ENCODE data around the gene IGFBP4.

IGFBP4 gene

DNA sequence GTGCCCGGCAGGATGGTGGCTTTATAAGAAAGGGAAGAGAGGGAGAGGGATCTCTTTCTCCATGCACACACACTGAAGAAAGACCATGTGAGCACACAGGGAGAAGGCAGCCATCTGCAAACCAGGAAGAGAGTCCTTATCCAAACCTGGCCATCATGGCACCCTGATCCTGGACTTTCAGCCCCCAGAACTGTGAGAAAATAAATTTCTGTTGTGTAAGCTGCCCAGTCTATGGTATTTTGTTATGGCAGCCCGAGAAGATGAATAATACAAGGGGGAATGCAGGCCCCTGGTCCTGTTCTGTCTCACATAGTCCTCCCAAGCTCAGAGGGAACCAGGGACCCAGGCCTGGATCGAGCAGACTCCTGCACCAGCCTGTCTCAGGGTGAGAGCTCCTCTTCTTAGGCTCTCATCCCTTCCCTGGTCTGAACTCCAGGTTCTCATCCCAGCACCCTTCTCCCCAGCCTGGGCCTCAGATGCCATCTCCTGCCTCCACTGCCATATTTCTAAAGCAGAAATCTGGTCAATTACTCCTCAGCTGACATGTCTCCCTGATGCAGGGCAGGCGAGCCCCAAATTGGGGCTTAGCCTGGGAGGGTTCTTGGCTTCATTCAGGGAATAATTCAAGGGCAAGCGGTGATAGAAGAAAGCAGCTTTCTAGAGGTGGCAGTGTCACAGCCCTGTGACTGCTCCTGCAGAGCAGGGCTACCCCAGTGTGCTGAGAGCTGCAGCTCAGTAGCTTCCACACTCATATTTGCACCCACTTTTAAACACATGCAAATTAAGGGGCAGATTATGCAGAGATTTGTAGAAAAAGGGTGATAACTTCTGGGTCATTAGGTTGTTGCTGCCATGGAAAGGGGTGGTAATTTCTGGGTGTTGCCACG lies 28.8 kb downstream of the IGFBP4 start:
- no peak for DNase-seq (ENCODE audit: low read depth in 2 of 2)

DNA sequence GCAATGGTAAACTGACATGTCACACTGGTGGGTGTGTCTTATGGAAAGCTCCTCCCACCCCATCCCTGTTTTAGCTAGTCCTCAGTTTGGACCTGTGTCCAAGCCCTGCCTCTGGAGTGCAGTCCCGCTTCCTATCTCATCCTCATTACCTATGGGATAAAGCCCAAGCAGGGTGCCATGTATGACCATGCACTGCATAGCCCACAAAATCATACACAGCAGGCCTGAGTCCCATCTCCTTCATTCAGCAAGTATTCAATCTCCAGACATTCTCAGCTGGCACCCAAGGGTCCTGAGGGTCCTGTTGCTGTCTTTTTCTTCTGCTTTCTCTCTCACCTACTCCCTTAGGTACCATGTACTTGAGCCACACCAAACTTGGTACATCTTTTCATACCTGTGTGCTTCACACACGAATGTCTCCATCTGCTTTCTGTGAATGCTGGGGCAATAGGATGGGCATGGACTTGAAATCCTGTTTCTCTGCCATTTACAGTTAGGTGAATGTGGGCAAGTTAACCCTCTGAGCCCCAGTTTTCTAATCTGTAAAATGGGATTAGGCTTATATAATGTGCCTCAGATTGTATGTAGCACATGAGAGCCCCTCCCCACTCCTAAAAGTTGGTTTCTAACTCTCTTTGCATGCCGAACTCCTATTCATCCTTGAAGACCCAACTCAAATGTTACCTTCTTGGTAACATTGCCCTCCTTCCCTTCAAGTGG lies 29.6 kb downstream of the IGFBP4 start:
- DNase-seq (ENCODE audit: low read depth in 2 of 2) = no peak

DNA sequence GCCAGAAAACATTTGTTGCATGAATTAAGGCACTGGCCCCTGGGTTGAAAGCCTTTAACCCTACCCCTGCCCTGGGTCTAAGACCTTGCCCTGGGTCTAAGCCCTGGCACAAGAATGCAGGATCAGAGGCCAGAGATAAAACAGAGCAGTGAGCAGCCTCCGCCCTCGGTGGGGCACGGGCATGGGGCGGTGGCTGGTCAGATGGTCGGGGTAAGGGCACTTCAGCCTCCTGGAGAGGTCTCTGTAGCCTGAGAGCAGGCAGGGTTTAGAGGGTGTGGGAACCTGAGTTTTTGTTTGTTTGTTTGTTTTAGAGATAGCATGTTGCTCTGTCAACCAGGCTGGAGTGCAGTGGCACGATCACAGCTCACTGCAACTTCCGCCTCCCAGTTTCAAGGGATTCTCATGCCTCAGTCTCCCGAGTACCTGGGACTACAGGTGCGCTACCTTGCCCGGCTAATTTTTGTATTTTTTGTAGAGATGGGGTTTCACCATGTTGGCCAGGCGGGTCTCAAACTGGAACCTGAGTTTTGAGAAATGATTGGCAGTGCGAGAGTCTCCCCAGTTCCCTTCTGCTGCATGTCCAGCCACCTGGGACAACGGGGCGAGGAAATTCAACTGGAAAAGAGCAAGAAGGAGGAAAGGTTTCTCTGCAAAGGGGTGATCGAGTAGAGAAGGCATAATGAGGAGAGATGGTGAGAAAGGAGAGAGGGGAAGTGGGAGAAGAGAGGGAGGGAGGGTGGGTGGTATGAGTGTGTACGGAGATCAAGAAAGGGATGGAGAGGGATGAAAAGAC lies 30.5 kb downstream of the IGFBP4 start:
- DNase-seq (ENCODE audit: low read depth in 2 of 2) = no peak

GRCh38 chr17:40474419-40475002 lies 31.3 kb downstream of the IGFBP4 start:
- no peak for DNase-seq (ENCODE audit: low read depth in 2 of 2)

GRCh38 chr17:40475234-40475908 lies 32.1 kb downstream of the IGFBP4 start:
- no peak for DNase-seq (ENCODE audit: low read depth in 2 of 2)

GRCh38 chr17:40477796-40478195 lies 34.5 kb downstream of the IGFBP4 start:
- no peak for DNase-seq (ENCODE audit: low read depth in 2 of 2)

DNA sequence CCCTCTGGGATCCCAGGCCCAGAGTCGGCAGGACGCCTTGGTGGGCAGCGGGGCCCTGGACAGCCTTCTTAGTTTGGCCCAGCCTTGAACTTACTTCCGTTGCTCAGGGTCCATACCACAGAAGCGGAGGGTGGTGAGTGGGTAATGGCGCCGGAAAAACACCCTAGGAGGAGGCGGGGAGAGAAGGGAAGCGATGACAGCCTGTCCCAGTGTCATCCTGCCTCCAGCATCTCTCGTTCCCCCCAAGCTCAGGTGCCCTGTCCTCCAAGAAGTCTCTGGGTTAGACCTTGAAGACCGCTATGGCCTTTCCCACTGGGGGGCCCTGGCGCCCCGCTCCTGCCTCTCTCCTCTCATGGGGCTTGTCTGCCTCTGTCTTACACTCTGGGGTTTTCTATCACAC lies 35.2 kb downstream of the IGFBP4 start:
- DNase-seq (ENCODE audit: low read depth in 2 of 2) = no peak

DNA sequence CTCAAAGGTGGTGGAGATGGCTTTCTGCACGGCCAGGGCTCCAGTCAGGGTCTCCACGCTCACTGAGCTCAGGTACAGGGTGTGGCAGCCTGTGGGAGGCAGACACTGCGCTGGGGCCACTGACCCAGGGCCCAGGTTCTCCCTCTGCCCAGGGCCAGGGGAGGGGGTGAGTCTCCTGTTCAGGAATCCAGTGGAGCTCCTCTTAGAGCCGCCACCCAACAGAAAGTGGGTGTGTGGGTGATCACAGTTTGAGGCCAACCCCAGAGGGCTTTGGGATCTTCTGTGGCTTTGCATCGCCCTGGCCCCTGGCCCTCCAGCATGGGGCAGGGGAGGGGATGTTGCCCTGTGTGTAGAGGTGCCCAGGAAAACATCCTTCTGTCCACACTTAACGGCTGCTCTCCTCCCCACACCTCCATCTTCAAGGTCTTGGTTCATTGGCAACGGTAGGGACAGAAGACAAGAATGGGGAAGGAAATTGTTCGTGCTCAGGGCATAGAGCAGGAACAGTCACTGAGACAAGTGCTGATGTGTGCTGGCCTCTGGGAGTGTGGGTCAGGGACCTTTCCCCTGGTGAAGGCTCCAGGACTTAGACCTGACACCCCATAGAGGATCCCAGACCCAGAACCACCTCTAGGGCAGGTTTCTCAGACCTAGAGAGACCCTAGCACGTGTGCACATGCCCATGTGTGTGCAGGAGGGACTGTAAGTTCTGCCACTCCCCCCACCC lies 36.7 kb downstream of the IGFBP4 start:
- no peak for DNase-seq (ENCODE audit: low read depth in 2 of 2)

GRCh38 chr17:40480501-40481003 lies 37.3 kb downstream of the IGFBP4 start:
- peak; percentile 62 to 67 for DNase-seq (ENCODE audit: low read depth in 2 of 2)

GRCh38 chr17:40481106-40481505 lies 37.9 kb downstream of the IGFBP4 start:
- DNase-seq (ENCODE audit: low read depth in 2 of 2) = no peak

GRCh38 chr17:40482722-40483121 lies 39.5 kb downstream of the IGFBP4 start:
- DNase-seq (ENCODE audit: low read depth in 2 of 2) = no peak

- no peak for DNase-seq (ENCODE audit: low read depth in 2 of 2)
Observed at GRCh38 chr17:40483679-40484078, 40.4 kb downstream of the IGFBP4 start.

GRCh38 chr17:40484285-40484972 lies 41.2 kb downstream of the IGFBP4 start:
- DNase-seq (ENCODE audit: low read depth in 2 of 2) = no peak

DNA sequence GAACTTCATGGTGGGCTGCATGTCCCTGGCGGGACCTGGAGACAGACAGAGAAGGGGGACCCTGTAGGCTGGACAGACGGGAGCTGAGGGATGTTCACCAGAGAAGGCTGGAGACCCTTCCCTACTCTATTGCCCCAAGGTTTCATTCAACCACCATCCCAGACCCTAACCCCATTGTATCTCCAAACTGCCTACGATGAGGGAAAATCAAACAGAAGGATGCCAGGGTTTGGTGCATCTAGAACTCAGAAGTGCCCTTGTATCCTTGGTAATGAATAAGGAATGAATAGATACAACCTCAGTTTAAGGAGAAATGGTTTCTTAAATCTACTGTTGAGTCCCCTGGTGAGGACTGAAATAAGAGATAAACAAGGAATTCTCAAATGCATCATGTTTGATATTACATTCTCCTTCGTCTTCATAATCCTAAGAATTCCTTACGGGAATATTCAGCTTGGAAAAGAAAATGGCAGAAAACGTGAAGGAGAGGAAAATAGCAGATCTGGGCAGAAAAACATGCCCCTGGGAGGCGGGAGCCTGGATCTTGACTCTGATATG lies 41.8 kb downstream of the IGFBP4 start:
- DNase-seq (ENCODE audit: low read depth in 2 of 2) = no peak

GRCh38 chr17:40485851-40486521 lies 42.7 kb downstream of the IGFBP4 start:
- peak in 1 of 2 donors; percentile 21 for DNase-seq (ENCODE audit: low read depth in 2 of 2)

DNA sequence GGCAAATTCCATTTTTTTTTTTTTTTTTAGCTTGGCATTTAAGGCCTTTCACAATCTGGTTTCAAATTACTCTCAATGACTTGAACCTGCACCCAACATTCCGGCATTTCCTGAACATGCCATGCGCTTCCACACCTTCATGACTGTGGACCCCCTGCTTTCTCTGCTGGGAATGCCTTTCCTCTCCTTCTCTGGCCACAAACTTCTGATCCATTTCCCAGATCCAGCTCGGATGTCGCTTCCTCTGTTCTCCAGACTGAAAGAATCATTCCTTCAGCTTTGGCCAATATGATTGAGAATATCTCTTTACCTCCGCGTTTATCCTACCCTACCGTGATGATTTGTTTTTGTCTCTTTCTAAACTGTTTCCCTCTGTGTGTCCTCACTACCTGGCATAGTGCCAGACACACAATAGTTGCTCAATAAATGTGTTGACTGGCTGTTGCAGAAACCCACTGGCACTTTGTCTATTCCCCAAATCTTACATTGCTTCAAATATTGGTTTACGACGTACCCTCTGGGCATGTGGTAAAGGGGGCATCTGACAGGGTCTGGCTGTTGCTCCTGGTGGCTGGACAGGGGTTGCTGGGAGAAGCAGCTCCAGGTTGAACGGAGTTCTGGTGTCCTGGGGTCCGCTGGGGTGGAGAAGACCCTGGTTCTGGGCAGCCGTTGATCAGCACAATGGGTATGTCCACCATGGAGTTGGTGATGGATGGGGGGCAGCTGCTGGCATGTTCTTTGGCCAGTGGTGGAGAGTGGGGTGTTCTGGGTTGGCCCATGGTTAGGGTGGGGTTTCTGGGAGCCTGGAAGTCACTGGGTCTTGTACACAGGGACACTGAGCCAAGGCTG lies 43.5 kb downstream of the IGFBP4 start:
- no peak for DNase-seq (ENCODE audit: low read depth in 2 of 2)

GRCh38 chr17:40487371-40488020 lies 44.2 kb downstream of the IGFBP4 start:
- no peak for DNase-seq (ENCODE audit: low read depth in 2 of 2)

Measured in stimulated activated CD4-positive, alpha-beta T cell treated with anti-CD3 and anti-CD28 coated beads, Interleukin-1b, Interleukin-23, amount 100 ng/mL, for 4 hours (primary cell).